ENCODE data around the gene SPEM3. TPM values are rescaled to one million over a fixed set of nuclear protein-coding genes. Genes with fewer than 3 reads are reported as not detected.

The SPEM3 gene
- not detected in 2 replicates for total RNA-seq
- long read RNA-seq = 0 reads

DNA sequence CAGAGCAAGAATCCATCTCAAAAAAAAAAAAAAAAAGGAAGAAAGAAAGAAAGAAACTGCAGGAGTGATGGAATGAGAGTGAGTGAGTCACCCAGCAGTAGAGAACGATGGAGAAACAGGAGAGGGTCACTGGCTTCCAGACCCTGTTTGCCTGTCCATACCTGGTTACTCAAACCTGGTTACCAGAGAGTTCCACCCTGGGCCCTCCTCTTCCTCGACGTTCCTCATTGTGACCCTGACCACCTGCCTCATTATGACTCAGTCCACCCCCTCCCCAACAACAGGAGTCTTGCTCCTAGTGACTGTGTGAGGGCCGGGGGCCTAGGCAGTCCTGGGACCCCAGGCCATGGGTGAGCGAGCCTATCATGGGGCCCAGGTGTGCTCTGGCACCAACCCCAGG, at the start of gene SPEM3:
SPEM3 (plus strand) TSS at position 301 of the 400 bp plus-strand sequence; CDS start at position 347, 46 bp downstream.
- Mint-ChIP-seq H3K27me3 (no peaks in the 10 kb centered on the region), H3K4me3 (ENCODE audit: low read depth) (no peak within 1 kb of the TSS), H3K36me3 (ENCODE audit: insufficient read depth) (no peaks in the 10 kb centered on the region), H3K4me1 (ENCODE audit: low read depth) (no peaks in the 10 kb centered on the region), H3K9me3 (ENCODE audit: low read depth) (no peaks in the 10 kb centered on the region), H3K27ac (no peak within 1 kb of the TSS)
- no peak for DNase-seq (ENCODE audit: low spot score, unreplicated experiment)
- TF ChIP-seq CTCF (IDR thresholded peaks at IDR 0.05; ENCODE audit: unreplicated experiment) = no peak

GRCh38 chr17:7379134-7379533, 49.5 kb upstream of the SPEM3 start:
- Mint-ChIP-seq H3K9me3 (ENCODE audit: low read depth) (peaks cover 5% of the 10 kb centered on the region), H3K4me3 (ENCODE audit: low read depth) (no peak overlapping the region), H3K36me3 (ENCODE audit: insufficient read depth) (no peaks in the 10 kb centered on the region), H3K4me1 (ENCODE audit: low read depth) (peaks cover 8% of the 10 kb centered on the region), H3K27ac (no peak overlapping the region), H3K27me3 (peaks cover 34% of the 10 kb centered on the region)
- no peak for TF ChIP-seq CTCF (IDR thresholded peaks at IDR 0.05; ENCODE audit: unreplicated experiment)
- no peak for DNase-seq (ENCODE audit: low spot score, unreplicated experiment)

GRCh38 chr17:7380321-7380720, 48.3 kb upstream of the SPEM3 start:
- H3K27me3 Mint-ChIP-seq = peaks cover 37% of the 10 kb centered on the region
- H3K27ac Mint-ChIP-seq = peak overlapping the region; percentile 17
- H3K4me3 Mint-ChIP-seq (ENCODE audit: low read depth) = peak overlapping the region; percentile 78
- no peak for TF ChIP-seq CTCF (IDR thresholded peaks at IDR 0.05; ENCODE audit: unreplicated experiment)
- H3K9me3 Mint-ChIP-seq (ENCODE audit: low read depth) = peaks cover 5% of the 10 kb centered on the region
- no peaks in the 10 kb centered on the region for H3K36me3 Mint-ChIP-seq (ENCODE audit: insufficient read depth)
- H3K4me1 Mint-ChIP-seq (ENCODE audit: low read depth) = peaks cover 9% of the 10 kb centered on the region
- DNase-seq (ENCODE audit: low spot score, unreplicated experiment) = no peak

DNA sequence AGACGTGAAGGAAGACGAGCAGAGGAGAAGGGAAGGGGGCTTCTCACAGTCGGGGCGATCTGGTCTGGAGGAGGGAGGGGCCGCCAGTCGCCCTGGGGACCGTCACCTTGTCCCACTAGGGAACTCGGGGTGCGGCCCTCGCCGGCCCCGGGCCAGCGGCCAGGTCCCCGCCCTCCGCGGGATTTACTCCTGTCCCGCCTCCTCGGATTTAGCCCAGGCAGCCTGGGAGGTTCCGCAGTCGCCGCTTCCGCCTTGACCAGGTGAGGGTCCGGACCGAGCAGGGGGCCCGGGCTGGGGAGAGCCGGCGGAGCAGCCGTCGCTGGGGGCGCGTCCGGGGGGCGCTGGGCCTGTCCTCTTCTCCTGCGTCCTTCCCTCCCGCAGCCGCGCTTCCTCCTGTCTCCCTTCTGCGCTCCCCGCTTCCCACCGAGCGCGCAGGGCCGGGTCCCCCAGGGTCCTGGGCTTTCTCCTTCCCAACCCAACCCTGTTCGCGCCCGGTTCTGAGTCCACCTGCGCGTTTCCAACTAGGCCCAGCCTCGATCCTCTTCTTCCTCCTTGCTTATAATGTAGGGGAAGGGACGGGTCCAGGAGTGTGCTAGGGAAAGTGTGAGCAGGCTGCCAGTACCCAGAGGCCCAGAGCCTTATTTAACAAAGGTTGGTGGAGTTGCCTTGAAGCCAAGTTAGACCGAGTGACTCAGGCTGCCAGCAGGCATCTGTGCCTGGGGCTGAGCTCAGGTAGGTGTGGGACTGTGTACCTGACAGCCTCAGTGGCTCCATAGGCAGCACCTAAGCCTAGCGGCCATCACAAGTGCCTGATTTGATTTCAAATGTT, 47.6 kb upstream of the SPEM3 start, which contains the start of gene TNK1:
TNK1 (plus strand) TSS at position 235 of the 829 bp plus-strand sequence. CDS start 1,838 bp downstream, outside the sequence.
- H3K4me3 Mint-ChIP-seq (ENCODE audit: low read depth) = peak within 1 kb of the TSS; percentile 78
- H3K4me1 Mint-ChIP-seq (ENCODE audit: low read depth) = peaks cover 9% of the 10 kb centered on the region
- DNase-seq (ENCODE audit: low spot score, unreplicated experiment) = peak; percentile 33
- H3K9me3 Mint-ChIP-seq (ENCODE audit: low read depth) = peaks cover 5% of the 10 kb centered on the region
- H3K27me3 Mint-ChIP-seq = peaks cover 37% of the 10 kb centered on the region
- no peak for TF ChIP-seq CTCF (IDR thresholded peaks at IDR 0.05; ENCODE audit: unreplicated experiment)
- H3K36me3 Mint-ChIP-seq (ENCODE audit: insufficient read depth) = no peaks in the 10 kb centered on the region
- H3K27ac Mint-ChIP-seq = peak within 1 kb of the TSS; percentile 79

GRCh38 chr17:7382901-7383300, 45.8 kb upstream of the SPEM3 start:
- H3K27me3 Mint-ChIP-seq = peaks cover 37% of the 10 kb centered on the region
- no peak for TF ChIP-seq CTCF (IDR thresholded peaks at IDR 0.05; ENCODE audit: unreplicated experiment)
- peaks cover 9% of the 10 kb centered on the region for H3K4me1 Mint-ChIP-seq (ENCODE audit: low read depth)
- no peak overlapping the region for H3K4me3 Mint-ChIP-seq (ENCODE audit: low read depth)
- peaks cover 5% of the 10 kb centered on the region for H3K9me3 Mint-ChIP-seq (ENCODE audit: low read depth)
- no peak overlapping the region for H3K27ac Mint-ChIP-seq
- no peak for DNase-seq (ENCODE audit: low spot score, unreplicated experiment)
- H3K36me3 Mint-ChIP-seq (ENCODE audit: insufficient read depth) = peaks cover 1% of the 10 kb centered on the region
